ENCODE results near the gene SNX32. TPM values are rescaled to one million over a fixed set of nuclear protein-coding genes. Genes with fewer than 3 reads are reported as not detected.

The SNX32 gene
- total RNA-seq, 6 experiments from 2014 or later = not detected

DNA sequence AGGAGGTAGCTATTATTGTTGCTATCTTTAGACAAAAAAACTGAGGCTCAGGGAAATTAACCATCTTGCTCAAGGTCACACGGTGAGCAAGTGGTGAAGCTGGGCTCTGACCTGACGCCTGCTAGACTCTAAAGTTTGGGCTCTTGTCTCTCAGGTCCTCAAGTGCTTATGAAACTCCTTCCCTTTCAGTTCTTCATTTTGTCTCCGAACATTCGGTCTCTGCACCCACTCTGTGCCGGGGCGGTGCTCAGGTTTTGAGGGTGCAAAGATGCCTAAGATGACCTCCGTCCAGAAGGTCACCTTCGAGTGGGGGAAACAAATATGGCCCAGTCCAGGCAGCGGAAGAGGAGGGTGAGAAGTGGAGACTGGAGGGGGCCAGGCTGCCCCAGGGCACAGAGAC, 30.9 kb upstream of the SNX32 start:
- DNase-seq = no peak
- H3K27ac Mint-ChIP-seq = no peak overlapping the region
- H3K4me3 Mint-ChIP-seq = no peak overlapping the region
- H3K4me1 Mint-ChIP-seq (ENCODE audit: low read depth) = no peaks in the 10 kb centered on the region
- H3K9me3 Mint-ChIP-seq = no peaks in the 10 kb centered on the region
- TF ChIP-seq, protein P1, sequence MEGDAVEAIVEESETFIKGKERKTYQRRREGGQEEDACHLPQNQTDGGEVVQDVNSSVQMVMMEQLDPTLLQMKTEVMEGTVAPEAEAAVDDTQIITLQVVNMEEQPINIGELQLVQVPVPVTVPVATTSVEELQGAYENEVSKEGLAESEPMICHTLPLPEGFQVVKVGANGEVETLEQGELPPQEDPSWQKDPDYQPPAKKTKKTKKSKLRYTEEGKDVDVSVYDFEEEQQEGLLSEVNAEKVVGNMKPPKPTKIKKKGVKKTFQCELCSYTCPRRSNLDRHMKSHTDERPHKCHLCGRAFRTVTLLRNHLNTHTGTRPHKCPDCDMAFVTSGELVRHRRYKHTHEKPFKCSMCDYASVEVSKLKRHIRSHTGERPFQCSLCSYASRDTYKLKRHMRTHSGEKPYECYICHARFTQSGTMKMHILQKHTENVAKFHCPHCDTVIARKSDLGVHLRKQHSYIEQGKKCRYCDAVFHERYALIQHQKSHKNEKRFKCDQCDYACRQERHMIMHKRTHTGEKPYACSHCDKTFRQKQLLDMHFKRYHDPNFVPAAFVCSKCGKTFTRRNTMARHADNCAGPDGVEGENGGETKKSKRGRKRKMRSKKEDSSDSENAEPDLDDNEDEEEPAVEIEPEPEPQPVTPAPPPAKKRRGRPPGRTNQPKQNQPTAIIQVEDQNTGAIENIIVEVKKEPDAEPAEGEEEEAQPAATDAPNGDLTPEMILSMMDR (IDR thresholded peaks at IDR 0.05) = no peak
- H3K27me3 Mint-ChIP-seq (ENCODE audit: insufficient read depth) = peaks cover 40% of the 10 kb centered on the region
- no peaks in the 10 kb centered on the region for H3K36me3 Mint-ChIP-seq (ENCODE audit: low read depth)

DNA sequence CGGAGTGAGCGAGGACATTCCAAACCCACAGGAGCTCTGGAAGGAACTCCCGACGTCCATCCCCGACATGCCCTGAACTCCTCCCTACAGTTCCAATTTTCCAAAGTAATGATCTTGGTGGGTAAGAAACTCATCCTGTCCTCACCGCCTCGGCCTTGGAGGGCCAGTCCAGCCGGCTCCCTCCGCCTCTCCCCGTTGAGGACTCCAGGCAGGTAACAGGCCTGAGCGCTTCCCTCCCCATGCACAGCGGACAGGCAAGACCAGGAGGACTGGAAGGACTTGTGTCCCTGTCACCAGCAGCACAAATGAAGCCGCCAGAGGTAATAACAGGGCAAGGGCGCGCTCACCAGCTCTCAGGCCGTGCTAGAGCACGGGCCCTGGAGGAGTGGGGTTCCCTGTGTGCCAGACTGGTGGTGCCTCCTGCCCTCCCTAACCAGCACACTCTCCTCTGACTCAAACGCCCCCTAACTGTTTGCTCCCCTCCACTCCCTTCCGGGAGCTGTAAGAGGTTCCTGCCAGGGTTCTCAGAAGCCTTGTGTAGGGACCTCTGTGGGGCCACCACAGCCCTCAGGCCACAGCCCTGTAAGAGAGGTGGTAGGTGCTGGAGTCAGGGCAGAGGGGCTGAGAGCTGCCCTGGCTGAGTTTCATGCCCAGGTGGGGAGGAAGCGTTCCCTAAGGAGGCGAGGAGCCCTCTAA, 29.8 kb upstream of the SNX32 start:
- H3K27ac Mint-ChIP-seq = no peak overlapping the region
- DNase-seq = no peak
- H3K9me3 Mint-ChIP-seq = no peaks in the 10 kb centered on the region
- H3K4me1 Mint-ChIP-seq (ENCODE audit: low read depth) = no peaks in the 10 kb centered on the region
- TF ChIP-seq, protein P1 (IDR thresholded peaks at IDR 0.05) = no peak
- no peak overlapping the region for H3K4me3 Mint-ChIP-seq
- peaks cover 44% of the 10 kb centered on the region for H3K27me3 Mint-ChIP-seq (ENCODE audit: insufficient read depth)
- no peaks in the 10 kb centered on the region for H3K36me3 Mint-ChIP-seq (ENCODE audit: low read depth)

DNA sequence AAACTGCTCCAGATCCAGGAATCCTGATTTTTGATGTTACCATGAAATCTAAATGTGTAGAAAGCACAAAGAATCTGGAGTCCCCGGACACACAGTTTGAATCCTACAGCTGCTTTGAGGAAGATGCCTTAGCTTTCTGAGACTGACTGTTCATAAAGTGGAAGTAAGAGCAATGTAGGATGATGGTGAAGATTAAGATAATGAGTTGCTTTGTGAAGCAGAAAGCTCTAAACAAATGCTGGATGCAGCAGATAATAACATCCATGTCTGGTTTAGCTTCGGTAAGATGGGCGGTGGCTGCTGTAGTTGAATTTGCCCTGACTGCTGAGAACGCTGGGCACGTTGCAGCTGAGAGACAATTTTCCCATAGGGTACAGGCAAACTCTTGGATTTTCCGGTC, 26.8 kb upstream of the SNX32 start:
- Mint-ChIP-seq H3K4me3 (no peak overlapping the region), H3K27ac (no peak overlapping the region), H3K27me3 (ENCODE audit: insufficient read depth) (peaks cover 50% of the 10 kb centered on the region), H3K4me1 (ENCODE audit: low read depth) (no peaks in the 10 kb centered on the region), H3K36me3 (ENCODE audit: low read depth) (no peaks in the 10 kb centered on the region), H3K9me3 (no peaks in the 10 kb centered on the region)
- DNase-seq = no peak
- TF ChIP-seq, protein P1 (IDR thresholded peaks at IDR 0.05) = no peak

DNA sequence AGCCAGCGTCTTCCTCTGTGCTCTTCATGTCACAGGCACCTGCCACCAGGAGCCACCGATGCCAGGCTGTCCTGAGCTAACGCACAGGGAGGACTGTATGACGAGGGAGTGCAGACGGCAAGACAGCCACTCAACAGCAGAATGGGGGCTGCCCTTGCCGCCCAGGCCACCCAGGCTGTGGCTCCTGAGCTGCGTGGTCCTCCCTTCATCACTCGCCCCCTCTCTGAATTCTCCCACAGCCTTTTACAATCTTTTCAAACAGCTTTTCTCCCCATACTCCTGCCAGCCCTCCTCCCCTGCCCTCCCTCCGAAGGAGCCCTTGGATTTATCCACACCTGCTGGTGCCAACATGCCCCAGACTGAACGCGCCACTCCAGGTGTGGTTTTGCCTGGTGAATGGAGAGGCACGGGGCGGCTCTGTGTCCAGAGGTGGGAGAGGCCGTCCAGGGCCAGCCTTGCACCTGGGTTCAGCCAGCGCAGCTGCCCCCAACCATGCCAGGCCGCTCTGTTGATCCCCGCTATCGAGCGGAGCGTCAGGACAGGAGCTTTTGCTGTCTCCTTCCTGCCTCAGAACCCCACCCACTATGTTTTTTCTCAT, 24.9 kb upstream of the SNX32 start:
- Mint-ChIP-seq H3K27me3 (ENCODE audit: insufficient read depth) (peaks cover 45% of the 10 kb centered on the region), H3K27ac (no peak overlapping the region), H3K4me3 (no peak overlapping the region), H3K4me1 (ENCODE audit: low read depth) (peaks cover under 1% of the 10 kb centered on the region; the same call in 1 of the 2 replicates), H3K36me3 (ENCODE audit: low read depth) (no peaks in the 10 kb centered on the region), H3K9me3 (no peaks in the 10 kb centered on the region)
- DNase-seq = no peak
- TF ChIP-seq, protein P1 (IDR thresholded peaks at IDR 0.05) = no peak

DNA sequence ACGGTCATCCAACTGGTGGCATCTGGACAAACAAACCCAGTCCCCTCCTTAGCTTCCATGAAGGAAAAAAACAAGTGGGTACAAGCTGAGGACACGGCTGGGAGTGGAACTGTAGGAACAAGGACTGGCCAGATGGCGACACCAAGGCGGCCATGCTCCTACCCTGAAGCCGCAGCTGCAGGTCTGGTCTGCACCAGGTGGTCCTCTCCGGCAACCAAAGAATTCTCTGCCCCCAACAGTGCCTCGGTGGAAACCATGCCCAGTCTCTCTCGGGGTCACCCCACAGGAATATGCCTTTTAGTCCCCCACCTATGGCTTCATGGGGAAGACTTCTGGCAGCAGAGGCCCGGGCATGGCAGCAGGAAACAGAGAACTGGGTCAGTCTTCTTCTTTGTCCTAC, 24.3 kb upstream of the SNX32 start:
- peaks cover 40% of the 10 kb centered on the region for H3K27me3 Mint-ChIP-seq (ENCODE audit: insufficient read depth)
- H3K4me3 Mint-ChIP-seq = no peak overlapping the region
- H3K9me3 Mint-ChIP-seq = no peaks in the 10 kb centered on the region
- TF ChIP-seq, protein P1 (IDR thresholded peaks at IDR 0.05) = no peak
- DNase-seq = no peak
- H3K4me1 Mint-ChIP-seq (ENCODE audit: low read depth) = peaks cover 7% of the 10 kb centered on the region; the same call in 1 of the 2 replicates
- H3K27ac Mint-ChIP-seq = no peak overlapping the region
- H3K36me3 Mint-ChIP-seq (ENCODE audit: low read depth) = no peaks in the 10 kb centered on the region
